ENCODE data around the gene TIMP1. TPM values are rescaled to one million over a fixed set of nuclear protein-coding genes. Genes with fewer than 3 reads are reported as not detected.
A peak's percentile ranks its signal among the peaks of the same experiment; 100 is the strongest.

The TIMP1 gene
- total and polyA plus RNA-seq, 2 experiments from 2014 or later: 671 to 5,452 TPM

- Histone ChIP-seq H3K4me2 (no peak overlapping the region), H2AFZ (no peak overlapping the region), H3K27ac (no peak overlapping the region), H3K4me3 (no peak overlapping the region), H4K20me1 (ENCODE audit: insufficient read depth, poor library complexity, severe bottlenecking) (no peaks in the 10 kb centered on the region), H3K79me2 (peaks cover 2% of the 10 kb centered on the region), H3K9me2 (replicated peaks; ENCODE audit: insufficient read depth) (no peaks in the 10 kb centered on the region), H3K36me3 (replicated peaks; ENCODE audit: insufficient read depth, low read depth) (no peaks in the 10 kb centered on the region), H3K9me3 (ENCODE audit: low read depth) (no peaks in the 10 kb centered on the region), H3K27me3 (no peaks in the 10 kb centered on the region), H3K4me1 (ENCODE audit: insufficient read depth) (peaks cover 8% of the 10 kb centered on the region)
- TF ChIP-seq EZH2phosphoT487 (IDR thresholded peaks at IDR 0.05; ENCODE audit: low read depth, severe bottlenecking, unreplicated experiment) (no peak), EZH2 (IDR thresholded peaks at IDR 0.05; ENCODE audit: borderline replicate concordance) (no peak)
- TF ChIP-seq, protein P1, sequence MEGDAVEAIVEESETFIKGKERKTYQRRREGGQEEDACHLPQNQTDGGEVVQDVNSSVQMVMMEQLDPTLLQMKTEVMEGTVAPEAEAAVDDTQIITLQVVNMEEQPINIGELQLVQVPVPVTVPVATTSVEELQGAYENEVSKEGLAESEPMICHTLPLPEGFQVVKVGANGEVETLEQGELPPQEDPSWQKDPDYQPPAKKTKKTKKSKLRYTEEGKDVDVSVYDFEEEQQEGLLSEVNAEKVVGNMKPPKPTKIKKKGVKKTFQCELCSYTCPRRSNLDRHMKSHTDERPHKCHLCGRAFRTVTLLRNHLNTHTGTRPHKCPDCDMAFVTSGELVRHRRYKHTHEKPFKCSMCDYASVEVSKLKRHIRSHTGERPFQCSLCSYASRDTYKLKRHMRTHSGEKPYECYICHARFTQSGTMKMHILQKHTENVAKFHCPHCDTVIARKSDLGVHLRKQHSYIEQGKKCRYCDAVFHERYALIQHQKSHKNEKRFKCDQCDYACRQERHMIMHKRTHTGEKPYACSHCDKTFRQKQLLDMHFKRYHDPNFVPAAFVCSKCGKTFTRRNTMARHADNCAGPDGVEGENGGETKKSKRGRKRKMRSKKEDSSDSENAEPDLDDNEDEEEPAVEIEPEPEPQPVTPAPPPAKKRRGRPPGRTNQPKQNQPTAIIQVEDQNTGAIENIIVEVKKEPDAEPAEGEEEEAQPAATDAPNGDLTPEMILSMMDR (IDR thresholded peaks at IDR 0.05; ENCODE audit: poor library complexity): no peak
- 51% methylated on average over 2 of the region's 3 CpGs for WGBS (ENCODE audit: low lambda C conversion rate, missing lambda C conversion rate)
- no peak for DNase-seq (ENCODE audit: low spot score)
Observed at GRCh38 chrX:47577901-47578300, 4.3 kb upstream of the TIMP1 start.

DNA sequence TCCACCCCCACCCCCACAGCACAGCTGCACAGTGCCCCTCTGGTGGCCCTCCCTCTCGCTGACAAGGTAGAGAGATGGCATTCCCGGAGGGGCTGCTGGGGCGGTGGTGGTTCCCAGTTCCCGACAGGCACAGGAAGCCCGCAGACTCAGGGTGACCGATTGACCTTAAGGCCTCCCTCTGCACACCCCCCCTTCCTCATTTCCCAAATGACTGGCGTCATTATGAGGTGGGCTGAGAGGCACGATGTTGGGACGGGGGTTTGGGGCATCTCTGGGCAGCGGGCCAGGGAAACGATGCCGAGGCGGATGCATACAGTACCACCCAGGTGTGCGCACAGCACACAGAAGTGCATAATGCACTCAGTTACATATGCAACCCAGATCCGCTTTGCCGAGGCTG lies 3.5 kb upstream of the TIMP1 start:
- no peak for TF ChIP-seq EZH2phosphoT487 (IDR thresholded peaks at IDR 0.05; ENCODE audit: low read depth, severe bottlenecking, unreplicated experiment)
- TF ChIP-seq, protein P1 (IDR thresholded peaks at IDR 0.05; ENCODE audit: poor library complexity): no peak
- no peak for TF ChIP-seq EZH2 (IDR thresholded peaks at IDR 0.05; ENCODE audit: borderline replicate concordance)
- Histone ChIP-seq H3K9me2 (replicated peaks; ENCODE audit: insufficient read depth) (no peaks in the 10 kb centered on the region), H3K9me3 (ENCODE audit: low read depth) (no peaks in the 10 kb centered on the region), H4K20me1 (ENCODE audit: insufficient read depth, poor library complexity, severe bottlenecking) (no peaks in the 10 kb centered on the region), H3K79me2 (peaks cover 2% of the 10 kb centered on the region), H3K4me2 (no peak overlapping the region), H3K36me3 (replicated peaks; ENCODE audit: insufficient read depth, low read depth) (no peaks in the 10 kb centered on the region), H3K4me1 (ENCODE audit: insufficient read depth) (peaks cover 8% of the 10 kb centered on the region), H3K27me3 (no peaks in the 10 kb centered on the region), H3K4me3 (no peak overlapping the region), H2AFZ (no peak overlapping the region), H3K27ac (no peak overlapping the region)
- 75% methylated on average over 15 of the region's 16 CpGs for WGBS (ENCODE audit: low lambda C conversion rate, missing lambda C conversion rate)
- peak; percentile 3 for DNase-seq (ENCODE audit: low spot score)

- Histone ChIP-seq H3K36me3 (replicated peaks; ENCODE audit: insufficient read depth, low read depth) (no peaks in the 10 kb centered on the region), H3K4me2 (no peak overlapping the region), H3K4me3 (no peak overlapping the region), H3K27ac (no peak overlapping the region), H3K4me1 (ENCODE audit: insufficient read depth) (peaks cover 8% of the 10 kb centered on the region), H3K9me3 (ENCODE audit: low read depth) (no peaks in the 10 kb centered on the region), H4K20me1 (ENCODE audit: insufficient read depth, poor library complexity, severe bottlenecking) (no peaks in the 10 kb centered on the region), H2AFZ (no peak overlapping the region), H3K27me3 (no peaks in the 10 kb centered on the region), H3K79me2 (peaks cover 2% of the 10 kb centered on the region), H3K9me2 (replicated peaks; ENCODE audit: insufficient read depth) (no peaks in the 10 kb centered on the region)
- no peak for TF ChIP-seq EZH2 (IDR thresholded peaks at IDR 0.05; ENCODE audit: borderline replicate concordance)
- TF ChIP-seq EZH2phosphoT487 (IDR thresholded peaks at IDR 0.05; ENCODE audit: low read depth, severe bottlenecking, unreplicated experiment): no peak
- TF ChIP-seq, protein P1 (IDR thresholded peaks at IDR 0.05; ENCODE audit: poor library complexity): no peak
- 73% methylated on average over 9 of the region's 9 CpGs for WGBS (ENCODE audit: low lambda C conversion rate, missing lambda C conversion rate)
- peak; percentile 4 for DNase-seq (ENCODE audit: low spot score)
Observed at GRCh38 chrX:47579537-47579936, 2.7 kb upstream of the TIMP1 start.

All from hepatocyte (in vitro differentiated cells).